DMS114 treated with DMSO at 0.1 percent for 48 hours (cell line): ENCODE data around the gene GNG10.
"Not testable (repeated sequence)": the region's sequence is repeated elsewhere in the genome, so short reads cannot be mapped to it uniquely, and the experiment has no call there.

Experiments used
- DNase-seq: peaks from one replicate; lab custom pipeline; 2025; ENCODE audit not compliant: unreplicated experiment; lab: John Stamatoyannopoulos, UW

The GNG10 gene

GRCh38 chr9:111661150-111661801 lies at the start of gene GNG10:
TSS of gene GNG10 (plus strand) at chr9:111661605. CDS start at chr9:111661635, 30 bp downstream.
- DNase-seq = peak; percentile 14

- DNase-seq = no peak
These were observed 47.9 kb upstream of the GNG10 start for GRCh38 chr9:111613436-111614040.

GRCh38 chr9:111615928-111616327 lies 45.5 kb upstream of the GNG10 start:
- no peak for DNase-seq

- DNase-seq = not testable (repeated sequence)
These were observed 44.1 kb upstream of the GNG10 start for GRCh38 chr9:111617349-111617748.

GRCh38 chr9:111621895-111622480 lies 39.4 kb upstream of the GNG10 start:
- DNase-seq = no peak

- no peak for DNase-seq
These were observed 38.8 kb upstream of the GNG10 start for GRCh38 chr9:111622626-111623025.

GRCh38 chr9:111627260-111627963 lies 34.0 kb upstream of the GNG10 start:
- no peak for DNase-seq

GRCh38 chr9:111628411-111628810 lies 33.0 kb upstream of the GNG10 start:
- DNase-seq = no peak

GRCh38 chr9:111630182-111630963 lies 31.0 kb upstream of the GNG10 start:
- no peak for DNase-seq

- DNase-seq = no peak
These were observed 30.5 kb upstream of the GNG10 start for GRCh38 chr9:111630964-111631213.

- DNase-seq = peak; percentile 90
These were observed 30.0 kb upstream of the GNG10 start, which contains the start of gene DNAJC25 for GRCh38 chr9:111631214-111631971. TSS of gene DNAJC25 (plus strand) at chr9:111631334. CDS start at chr9:111631408, 74 bp downstream.

GRCh38 chr9:111632060-111632459 lies 29.3 kb upstream of the GNG10 start:
- no peak for DNase-seq

- no peak for DNase-seq
These were observed 28.6 kb upstream of the GNG10 start for GRCh38 chr9:111632695-111633388.

- DNase-seq = no peak
These were observed 28.0 kb upstream of the GNG10 start for GRCh38 chr9:111633389-111633736.

- no peak for DNase-seq
These were observed 26.5 kb upstream of the GNG10 start for GRCh38 chr9:111634860-111635259.

GRCh38 chr9:111637421-111637950 lies 23.9 kb upstream of the GNG10 start:
- no peak for DNase-seq

GRCh38 chr9:111644195-111644772 lies 17.1 kb upstream of the GNG10 start:
- DNase-seq = no peak

GRCh38 chr9:111645806-111646205 lies 15.6 kb upstream of the GNG10 start:
- DNase-seq = no peak

GRCh38 chr9:111646417-111646816 lies 15.0 kb upstream of the GNG10 start:
- DNase-seq = no peak
